Stimulated activated CD4-positive, alpha-beta T cell treated with anti-CD3 and anti-CD28 coated beads, Interleukin-1b, Interleukin-23, amount 100 ng/mL, for 4 hours (primary cell): ENCODE measurements around the gene RNLS.
"Not testable (repeated sequence)": the region's sequence is repeated elsewhere in the genome, so short reads cannot be mapped to it uniquely, and the experiment has no call there.

ENCODE experiments used
- DNase-seq, 2 donors: peaks; one replicate each; pipeline ENCODE4 v3.0.0-alpha.2; 2020; ENCODE audit warnings: low read depth in 2 of 2

RNLS gene

GRCh38 chr10:88343761-88344484 lies 239.2 kb downstream of the RNLS start:
- no peak for DNase-seq

GRCh38 chr10:88342733-88343310 lies 240.3 kb downstream of the RNLS start:
- no peak for DNase-seq

- DNase-seq, result no peak
These were observed 246.0 kb downstream of the RNLS start for GRCh38 chr10:88337134-88337533.

GRCh38 chr10:88336334-88336733 lies 246.8 kb downstream of the RNLS start:
- no peak for DNase-seq

GRCh38 chr10:88333248-88333630 lies 249.9 kb downstream of the RNLS start:
- no peak for DNase-seq

GRCh38 chr10:88332503-88333247 lies 250.4 kb downstream of the RNLS start:
- DNase-seq, result no peak

GRCh38 chr10:88330174-88330573 lies 252.9 kb downstream of the RNLS start:
- DNase-seq, result no peak

- DNase-seq, result no peak
These were observed 260.6 kb downstream of the RNLS start for GRCh38 chr10:88322324-88323063.

GRCh38 chr10:88319960-88320517 lies 263.1 kb downstream of the RNLS start:
- no peak for DNase-seq

GRCh38 chr10:88318803-88319202 lies 264.3 kb downstream of the RNLS start:
- DNase-seq, result no peak

GRCh38 chr10:88317099-88317498 lies 266.0 kb downstream of the RNLS start:
- no peak for DNase-seq

GRCh38 chr10:88316292-88316861 lies 266.7 kb downstream of the RNLS start:
- DNase-seq, result no peak

GRCh38 chr10:88315755-88316154 lies 267.4 kb downstream of the RNLS start:
- no peak for DNase-seq

- DNase-seq, result no peak
These were observed 268.8 kb downstream of the RNLS start for GRCh38 chr10:88314362-88314761.

- DNase-seq, result no peak
These were observed 269.2 kb downstream of the RNLS start for GRCh38 chr10:88313878-88314277.

- no peak for DNase-seq
These were observed 270.3 kb downstream of the RNLS start for GRCh38 chr10:88312855-88313254.

GRCh38 chr10:88311264-88311663 lies 271.9 kb downstream of the RNLS start:
- no peak for DNase-seq

- no peak for DNase-seq
These were observed 273.8 kb downstream of the RNLS start for GRCh38 chr10:88309365-88309764.

- DNase-seq, result not testable (repeated sequence)
These were observed 274.8 kb downstream of the RNLS start for GRCh38 chr10:88308361-88308760.

GRCh38 chr10:88299787-88300186 lies 283.3 kb downstream of the RNLS start:
- no peak for DNase-seq

- DNase-seq, result no peak
These were observed 286.0 kb downstream of the RNLS start for GRCh38 chr10:88297103-88297502.
